Measurements from ENCODE around the gene CHMP6. TPM values are rescaled to one million over a fixed set of nuclear protein-coding genes. Genes with fewer than 3 reads are reported as not detected.

CHMP6 gene
- total RNA-seq, 1 donor: 19.4 TPM

DNA sequence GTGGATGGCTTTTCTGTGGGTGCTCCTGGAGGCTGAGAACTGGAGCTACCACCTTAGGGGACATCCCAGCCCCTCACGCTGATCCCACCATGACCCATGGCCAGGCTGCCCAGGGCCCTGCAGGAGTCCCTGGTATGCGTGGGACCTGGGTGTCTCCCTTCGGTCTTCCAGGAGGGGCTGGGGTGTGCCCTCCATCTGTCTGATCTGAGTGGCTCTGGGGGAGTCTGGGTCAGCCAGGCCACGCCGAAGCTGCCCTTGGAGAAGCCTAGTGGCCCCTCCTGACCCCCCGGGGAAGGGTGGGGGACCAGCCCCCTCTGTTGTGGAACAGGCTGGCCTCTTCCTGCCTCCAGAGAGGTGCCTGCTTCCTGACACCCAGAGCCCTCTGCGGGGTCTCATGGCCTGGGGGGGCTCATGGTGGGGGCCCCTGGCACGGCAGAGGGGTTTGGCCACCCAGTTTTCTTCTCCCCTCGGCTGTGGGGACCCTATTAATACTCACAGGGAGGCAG is 54.0 kb downstream of the CHMP6 start:
- TF ChIP-seq, protein P1, sequence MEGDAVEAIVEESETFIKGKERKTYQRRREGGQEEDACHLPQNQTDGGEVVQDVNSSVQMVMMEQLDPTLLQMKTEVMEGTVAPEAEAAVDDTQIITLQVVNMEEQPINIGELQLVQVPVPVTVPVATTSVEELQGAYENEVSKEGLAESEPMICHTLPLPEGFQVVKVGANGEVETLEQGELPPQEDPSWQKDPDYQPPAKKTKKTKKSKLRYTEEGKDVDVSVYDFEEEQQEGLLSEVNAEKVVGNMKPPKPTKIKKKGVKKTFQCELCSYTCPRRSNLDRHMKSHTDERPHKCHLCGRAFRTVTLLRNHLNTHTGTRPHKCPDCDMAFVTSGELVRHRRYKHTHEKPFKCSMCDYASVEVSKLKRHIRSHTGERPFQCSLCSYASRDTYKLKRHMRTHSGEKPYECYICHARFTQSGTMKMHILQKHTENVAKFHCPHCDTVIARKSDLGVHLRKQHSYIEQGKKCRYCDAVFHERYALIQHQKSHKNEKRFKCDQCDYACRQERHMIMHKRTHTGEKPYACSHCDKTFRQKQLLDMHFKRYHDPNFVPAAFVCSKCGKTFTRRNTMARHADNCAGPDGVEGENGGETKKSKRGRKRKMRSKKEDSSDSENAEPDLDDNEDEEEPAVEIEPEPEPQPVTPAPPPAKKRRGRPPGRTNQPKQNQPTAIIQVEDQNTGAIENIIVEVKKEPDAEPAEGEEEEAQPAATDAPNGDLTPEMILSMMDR (IDR thresholded peaks at IDR 0.05; ENCODE audit: insufficient read depth, low read depth, low read length): no peak
- no peak overlapping the region for H3K4me3 ChIP-seq (ENCODE audit: low read depth, low read length)
- no peak for DNase-seq (ENCODE audit: low read depth)

DNA sequence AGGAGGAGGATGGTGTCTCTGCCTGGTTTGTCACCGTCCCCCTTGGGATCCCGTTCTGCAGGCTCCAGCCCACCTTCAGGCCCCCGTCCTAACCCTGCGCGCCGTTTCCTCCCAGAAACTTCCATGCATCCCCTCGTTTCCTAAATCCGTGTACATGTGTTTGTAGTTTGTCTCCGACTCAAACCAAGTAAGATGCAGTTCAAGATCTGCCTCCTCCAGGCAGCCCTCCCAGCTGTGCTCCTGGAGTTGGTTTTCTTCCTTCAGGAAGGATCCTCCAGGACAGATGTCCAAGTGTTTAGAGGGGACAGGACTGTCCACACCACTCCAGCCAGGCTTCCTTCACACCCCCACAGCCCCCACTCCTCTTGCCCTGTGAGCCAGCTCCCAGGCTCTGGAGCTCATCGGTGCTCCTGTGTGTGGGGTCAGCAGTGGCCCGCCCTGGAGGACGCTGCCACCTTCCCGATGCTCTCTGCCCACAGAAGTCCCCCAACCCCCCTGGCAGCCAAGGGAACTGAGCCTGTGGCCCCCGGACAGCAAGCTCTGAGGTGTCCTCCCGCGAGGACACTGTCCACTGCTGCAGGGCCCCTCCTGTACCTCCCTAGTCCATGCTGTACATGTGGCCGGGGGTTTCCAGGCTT is 54.6 kb downstream of the CHMP6 start:
- no peak for DNase-seq (ENCODE audit: low read depth)
- TF ChIP-seq, protein P1 (IDR thresholded peaks at IDR 0.05; ENCODE audit: insufficient read depth, low read depth, low read length): no peak

DNA sequence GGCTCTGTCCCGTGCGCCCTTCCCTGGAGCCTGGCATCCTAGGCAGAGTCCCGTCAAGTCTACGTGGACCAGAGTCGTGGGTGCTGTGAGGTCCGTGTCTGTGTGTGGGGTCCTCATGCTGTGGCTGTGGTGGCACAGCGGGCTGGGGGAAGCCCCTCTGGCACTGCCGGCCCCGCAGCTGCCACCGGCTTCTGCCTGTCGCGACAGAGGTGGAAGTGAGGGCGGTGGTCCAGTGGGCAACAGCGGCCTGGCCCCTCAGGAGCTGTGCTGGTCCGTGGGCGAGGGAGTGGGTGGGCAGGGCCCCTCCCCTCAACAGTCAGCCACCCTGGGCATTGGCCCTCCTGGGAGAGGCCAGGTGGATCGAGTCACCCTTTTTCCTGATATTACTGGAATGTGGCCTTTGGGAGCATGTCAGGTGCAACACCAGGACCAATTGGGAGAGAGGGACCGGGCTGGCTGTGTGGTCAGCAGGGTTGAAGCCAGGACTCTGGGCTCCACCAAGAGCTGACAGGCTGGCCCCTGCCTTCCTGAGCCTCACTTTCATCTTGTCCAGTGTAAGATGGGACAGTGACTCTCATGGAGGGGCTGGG is 55.2 kb downstream of the CHMP6 start:
- no peak overlapping the region for H3K4me3 ChIP-seq (ENCODE audit: low read depth, low read length)
- TF ChIP-seq, protein P1 (IDR thresholded peaks at IDR 0.05; ENCODE audit: insufficient read depth, low read depth, low read length): no peak
- no peak for DNase-seq (ENCODE audit: low read depth)

More for the DNA sequence above, 54.6 kb downstream of the CHMP6 start:
- H3K4me3 ChIP-seq (ENCODE audit: low read depth, low read length): no peak overlapping the region

DNA sequence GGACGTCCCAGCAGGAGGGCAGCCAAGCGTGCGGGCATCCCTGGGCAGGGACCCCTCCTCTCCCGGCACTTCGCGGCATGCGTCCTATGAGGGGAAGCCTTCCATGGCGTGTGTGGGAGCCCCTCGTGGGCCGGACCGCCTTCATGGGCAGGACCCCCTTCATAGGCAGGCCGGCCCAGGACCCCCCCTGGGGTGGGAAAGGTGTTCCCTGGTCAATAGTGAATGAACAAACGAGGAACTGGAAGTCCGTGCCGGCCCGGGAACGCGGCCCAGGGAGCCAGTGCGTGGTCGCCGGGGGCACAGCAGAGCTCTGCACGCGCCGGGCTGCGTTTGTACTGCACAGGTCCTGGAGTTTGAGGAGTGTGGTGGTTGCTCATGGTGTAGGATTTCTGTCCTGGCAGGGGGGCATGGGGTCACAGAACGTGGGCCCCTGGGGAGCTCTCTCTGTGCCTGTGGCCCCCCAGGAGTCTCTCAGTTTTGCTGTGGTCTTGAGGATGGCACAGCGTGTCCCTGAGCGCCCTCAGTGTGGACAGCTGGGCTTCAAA is 57.3 kb downstream of the CHMP6 start:
- TF ChIP-seq, protein P1 (IDR thresholded peaks at IDR 0.05; ENCODE audit: insufficient read depth, low read depth, low read length): no peak
- DNase-seq (ENCODE audit: low read depth): no peak
- H3K4me3 ChIP-seq (ENCODE audit: low read depth, low read length): no peak overlapping the region

DNA sequence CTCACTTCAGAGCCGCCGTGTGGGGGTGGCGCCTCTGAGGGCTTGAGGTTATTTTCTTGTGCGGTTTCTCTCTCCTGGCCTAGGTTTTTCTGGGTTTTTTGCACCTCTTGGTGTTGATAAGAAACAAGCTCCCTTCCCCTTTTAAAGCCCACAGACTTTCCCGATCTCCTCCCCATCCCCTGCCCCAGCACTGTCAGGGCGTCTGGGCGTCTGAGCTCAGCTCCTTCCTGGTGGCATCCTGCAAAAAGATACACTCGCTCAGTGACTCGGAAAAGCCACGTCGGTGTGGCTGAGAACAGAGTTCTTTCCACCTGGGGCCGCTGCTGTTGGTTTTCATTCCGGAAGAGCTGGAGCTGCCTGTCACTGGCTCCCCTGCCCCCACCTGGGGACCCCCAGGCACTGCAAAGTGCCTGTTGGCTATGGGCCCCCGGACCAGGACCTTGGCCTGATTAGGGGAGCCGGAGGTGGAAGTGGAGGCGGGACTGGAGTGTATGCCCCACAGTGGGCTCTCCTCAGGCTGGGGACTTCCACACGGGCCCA is 57.8 kb downstream of the CHMP6 start:
- TF ChIP-seq, protein P1 (IDR thresholded peaks at IDR 0.05; ENCODE audit: insufficient read depth, low read depth, low read length): no peak
- no peak for DNase-seq (ENCODE audit: low read depth)
- no peak overlapping the region for H3K4me3 ChIP-seq (ENCODE audit: low read depth, low read length)

Other genes starting within 250 kb of the CHMP6 start
- 12.6 and 25.0 TPM in 2 replicates for gene BAIAP2, start 43.3 kb downstream of the CHMP6 start, total RNA-seq
- gene PVALEF, start 173.7 kb downstream of the CHMP6 start, total RNA-seq: not detected in 2 replicates
- gene AATK, start 174.4 kb downstream of the CHMP6 start, total RNA-seq: under 0.01 and 0.32 TPM in 2 replicates
- 9.9 and 10.3 TPM in 2 replicates for gene CEP131, start 231.1 kb downstream of the CHMP6 start, total RNA-seq
- 13.2 and 17.7 TPM in 2 replicates for gene TEPSIN, start 247.2 kb downstream of the CHMP6 start, total RNA-seq
- 31.5 and 32.2 TPM in 2 replicates for gene NDUFAF8, start 247.5 kb downstream of the CHMP6 start, total RNA-seq

Data from fibroblast of villous mesenchyme (primary cell).